Stimulated activated CD4-positive, alpha-beta T cell treated with anti-CD3 and anti-CD28 coated beads, TNF-alpha, amount 100 ng/mL, for 48 hours (primary cell): ENCODE results near the gene SNPH.

Experiments
- DNase-seq, 3 donors: peaks; one replicate each; pipeline ENCODE4 v3.0.0-alpha.2; 2020; ENCODE audit warnings: low read depth in 3 of 3

SNPH gene

DNA sequence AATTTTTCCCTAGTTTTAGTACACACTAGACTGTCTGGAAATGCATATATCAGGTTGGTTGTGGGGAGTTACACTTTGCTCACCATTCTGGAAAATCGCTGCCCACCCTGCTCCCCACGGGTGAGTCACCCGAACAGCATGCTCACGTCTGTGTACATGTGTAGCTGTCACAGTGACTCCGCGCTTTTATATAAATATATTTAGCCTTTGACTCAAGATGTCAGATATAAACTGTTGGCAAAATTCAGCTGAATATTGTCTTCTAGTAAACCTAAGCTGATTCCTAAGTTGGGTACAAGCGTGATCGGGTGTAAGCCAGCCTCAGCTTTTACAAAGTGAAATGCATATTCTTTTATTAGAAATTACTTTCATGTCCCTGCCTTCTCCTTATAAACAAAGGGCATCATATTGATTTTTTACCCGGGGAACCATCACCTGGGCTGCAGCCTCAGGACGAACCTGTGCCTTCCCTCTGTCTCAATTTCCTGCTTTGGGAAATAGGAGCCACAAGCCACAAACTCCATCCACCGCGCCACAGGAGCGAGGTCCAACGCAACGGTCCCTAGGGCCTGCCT lies 58.6 kb downstream of the SNPH start:
- no peak for DNase-seq

DNA sequence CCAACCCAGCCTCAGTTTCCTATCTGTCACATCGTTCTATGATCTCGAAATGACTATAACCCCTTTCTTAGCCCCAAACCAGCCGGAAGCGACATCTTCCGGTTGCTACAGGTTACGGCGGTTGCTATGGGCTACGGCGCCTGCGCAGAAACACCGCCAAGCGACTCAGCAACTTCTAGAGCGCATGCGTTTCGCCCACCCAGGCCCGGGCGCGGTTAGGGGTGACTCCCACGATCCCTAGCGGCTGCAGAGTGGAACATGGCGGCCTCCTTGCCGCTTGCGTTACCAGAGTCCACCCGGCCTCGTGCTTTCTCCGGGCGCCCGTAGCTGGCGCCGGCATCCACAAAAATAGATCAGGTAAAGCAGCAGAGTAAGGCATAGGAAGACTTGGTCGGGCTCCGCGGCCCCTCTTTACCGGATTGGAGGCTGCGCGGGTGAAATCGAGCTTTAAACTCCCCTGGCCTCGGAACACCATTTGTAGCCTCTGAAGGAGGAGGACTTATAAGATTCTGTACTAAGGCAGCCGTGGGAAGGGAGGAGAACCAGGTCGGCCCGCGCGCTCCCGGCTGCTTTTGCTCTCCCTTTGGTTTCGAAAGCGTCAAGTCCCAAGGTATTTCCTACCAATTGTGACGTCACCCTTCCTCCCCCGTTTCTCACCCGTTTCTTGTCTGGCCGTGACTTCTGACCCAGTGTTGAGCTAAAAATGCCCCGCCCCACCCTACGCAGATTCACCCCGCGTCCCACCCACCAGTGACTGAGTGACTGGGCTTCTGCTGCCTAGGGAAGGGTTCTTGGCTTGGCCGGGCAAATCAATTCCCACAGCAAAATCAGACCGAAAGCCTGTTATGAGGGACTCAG lies 59.3 kb downstream of the SNPH start:
- peak; percentile 97 to 98 (median 98) for DNase-seq

DNA sequence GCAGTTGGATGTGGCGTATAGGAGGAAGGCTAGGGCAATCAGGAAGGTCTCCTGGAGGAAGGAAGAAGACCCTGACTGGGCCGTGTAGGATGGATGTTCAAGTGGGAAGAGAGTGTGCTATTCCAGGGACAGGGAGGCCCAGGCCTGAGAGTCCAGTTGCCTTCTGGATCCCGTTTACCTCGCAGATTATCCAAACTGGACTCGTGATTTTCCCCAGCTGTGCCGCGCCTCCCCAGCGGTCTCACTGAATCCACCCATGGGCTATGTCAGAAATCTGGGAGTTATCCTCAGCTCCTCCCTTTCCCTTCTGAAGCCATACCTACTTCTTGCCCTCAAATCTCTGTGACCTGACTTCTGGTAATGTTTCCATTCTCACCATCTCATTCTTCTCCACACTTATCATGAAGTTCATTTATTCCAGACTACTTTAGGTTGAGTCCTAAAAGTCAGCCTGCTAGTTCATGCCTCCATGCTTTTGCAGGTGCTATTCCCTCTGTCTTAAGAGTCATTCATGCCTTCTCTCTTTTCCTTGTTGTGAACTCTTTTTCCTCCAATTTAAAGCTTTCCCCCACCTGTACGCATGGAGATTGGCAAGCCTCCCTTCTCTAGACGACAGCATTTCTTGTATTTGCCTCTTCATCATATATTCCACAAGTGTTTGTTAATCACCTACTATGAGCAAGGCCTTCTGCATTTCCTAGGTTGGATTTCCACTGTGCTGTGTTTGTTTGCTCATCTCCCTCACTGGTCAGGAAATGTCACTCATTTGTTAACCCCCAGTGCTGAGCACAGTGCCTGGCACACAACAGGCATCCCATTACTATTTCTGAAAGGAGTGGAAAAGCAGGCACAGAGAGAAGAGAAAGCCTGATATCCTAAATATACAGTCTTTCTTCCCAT lies 60.2 kb downstream of the SNPH start:
- DNase-seq = no peak

DNA sequence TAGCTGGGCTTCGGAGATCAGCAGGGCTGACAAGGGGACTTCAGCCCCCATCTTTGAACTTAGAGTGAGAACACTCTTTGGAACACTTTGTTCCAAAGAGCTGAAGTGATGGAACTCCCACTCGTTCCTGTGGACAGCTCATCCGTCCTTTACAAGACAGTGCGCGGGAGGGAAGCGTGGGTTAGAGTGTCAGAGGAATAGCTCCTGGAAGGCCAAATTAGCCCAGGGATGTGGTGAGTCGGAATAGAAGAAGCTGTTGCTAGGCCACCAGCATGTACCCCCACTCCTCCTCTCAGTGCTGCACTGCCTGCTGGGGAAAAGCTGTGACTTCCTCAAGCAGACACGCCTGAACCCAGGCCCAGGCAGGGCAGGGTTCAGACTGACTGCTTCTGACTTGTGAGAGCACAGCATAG lies 61.2 kb downstream of the SNPH start:
- DNase-seq = no peak

DNA sequence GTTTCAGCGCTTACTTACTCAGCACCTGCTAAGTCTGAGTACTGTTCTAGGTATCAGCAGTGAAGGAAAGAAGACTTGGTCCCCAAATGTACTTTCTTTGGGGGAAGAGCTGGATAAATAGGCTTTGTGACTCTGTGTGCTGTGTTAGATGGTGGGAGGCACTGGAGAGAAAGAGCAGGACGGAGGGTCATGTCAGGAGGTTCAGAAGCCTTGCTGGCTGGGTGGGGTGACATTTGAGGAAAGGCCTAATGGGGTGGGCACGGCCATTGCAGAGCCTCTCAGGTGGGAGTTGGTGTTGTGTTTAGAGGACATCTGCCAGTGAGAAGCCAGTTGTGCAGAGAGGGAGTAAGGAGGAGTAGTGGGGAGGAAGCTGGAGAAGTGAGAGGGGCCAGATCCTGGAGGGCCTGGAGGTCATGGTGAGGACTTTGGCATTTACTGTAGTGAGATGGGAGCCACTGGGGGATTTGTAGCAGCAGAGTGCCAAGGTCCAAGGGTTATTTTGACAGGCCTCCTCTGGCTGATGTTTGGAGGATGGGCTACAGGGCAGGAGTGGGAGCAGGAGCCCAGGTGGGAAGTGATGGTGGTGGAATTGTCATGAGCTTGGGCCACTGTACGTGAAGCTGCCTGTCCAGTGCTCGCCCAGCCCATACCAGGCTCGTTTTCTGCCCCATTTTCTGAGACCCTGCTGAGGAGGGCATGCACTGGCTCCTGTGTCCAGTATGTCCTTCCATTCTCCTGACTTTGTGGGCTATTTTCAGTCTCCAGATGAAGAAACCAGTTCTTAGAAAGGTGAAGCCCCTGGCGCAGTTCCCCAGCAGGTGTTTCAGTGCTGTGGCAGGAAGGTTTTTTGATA lies 62.0 kb downstream of the SNPH start:
- no peak for DNase-seq

DNA sequence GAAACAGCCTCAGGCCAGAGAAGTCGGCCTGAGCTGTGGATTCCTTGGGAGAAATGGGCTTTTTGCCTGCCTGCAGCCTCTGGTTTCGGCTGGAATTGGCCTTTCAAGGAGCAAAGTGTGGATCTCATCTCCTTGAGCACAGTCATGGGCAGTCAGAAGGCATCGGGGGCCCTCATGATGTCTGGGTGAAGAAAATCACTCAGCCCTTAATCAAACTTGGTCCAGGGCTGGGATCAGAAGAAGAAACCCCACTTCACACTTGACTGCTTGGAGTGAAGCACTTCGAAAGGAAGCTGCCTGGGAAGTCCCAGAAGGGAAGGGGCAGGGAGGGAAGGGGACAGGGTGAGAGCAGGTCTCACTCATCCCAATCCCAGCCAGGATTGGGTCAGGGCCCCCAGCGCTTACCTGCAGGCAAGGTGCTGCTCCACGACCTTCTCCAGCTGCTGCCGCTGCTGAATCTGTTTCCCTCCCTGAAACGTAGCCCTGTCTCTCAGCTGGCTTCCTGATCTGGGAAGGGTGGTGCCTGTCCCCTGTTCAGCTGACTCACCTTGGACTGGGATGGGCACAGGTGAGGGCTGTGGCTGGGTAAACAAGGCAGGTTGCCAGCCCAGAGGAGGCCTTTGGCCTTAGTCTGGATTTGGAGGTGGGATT lies 62.7 kb downstream of the SNPH start, which contains the start of gene SDCBP2:
Gene SDCBP2 (minus strand): TSS at position 460 of the 651 bp plus-strand sequence. CDS start 8,723 bp downstream, outside the sequence.
- no peak for DNase-seq

DNA sequence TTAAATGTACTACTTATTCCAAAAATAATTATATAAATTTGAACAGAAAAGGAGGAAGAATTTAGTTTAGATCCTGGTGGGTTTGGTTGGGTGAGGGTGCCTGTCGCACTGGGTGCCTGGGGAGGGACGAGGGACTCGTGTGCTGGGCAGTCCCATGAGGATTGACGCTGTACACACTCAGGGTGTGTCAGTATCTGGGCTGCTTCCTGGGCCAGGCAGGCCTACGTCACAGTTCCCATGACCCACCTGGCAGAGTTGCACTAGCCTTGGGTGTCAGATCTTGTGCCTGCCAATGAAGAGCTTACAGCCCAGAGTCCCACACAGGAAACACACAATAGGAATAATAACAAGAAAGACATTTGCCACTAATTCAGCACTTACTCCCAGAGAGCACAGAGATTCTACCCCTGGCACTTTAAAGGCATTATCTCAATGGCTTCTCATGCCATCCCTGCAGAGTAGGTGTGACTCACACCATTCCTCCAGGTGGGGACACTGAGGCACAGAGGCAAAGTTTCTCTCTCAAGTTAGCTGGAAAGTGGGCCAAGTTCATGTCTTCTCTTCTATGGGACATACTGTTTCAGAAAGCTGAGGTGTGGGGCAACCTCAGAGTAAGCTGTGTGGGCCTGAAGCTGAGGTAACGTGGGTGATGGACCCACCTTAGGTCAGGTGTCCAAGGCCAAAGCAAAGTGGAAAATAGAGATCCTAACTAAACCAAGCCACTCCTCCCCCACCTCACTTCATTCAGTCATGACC lies 64.2 kb downstream of the SNPH start:
- DNase-seq = peak in 1 of 3 donors; percentile 41

DNA sequence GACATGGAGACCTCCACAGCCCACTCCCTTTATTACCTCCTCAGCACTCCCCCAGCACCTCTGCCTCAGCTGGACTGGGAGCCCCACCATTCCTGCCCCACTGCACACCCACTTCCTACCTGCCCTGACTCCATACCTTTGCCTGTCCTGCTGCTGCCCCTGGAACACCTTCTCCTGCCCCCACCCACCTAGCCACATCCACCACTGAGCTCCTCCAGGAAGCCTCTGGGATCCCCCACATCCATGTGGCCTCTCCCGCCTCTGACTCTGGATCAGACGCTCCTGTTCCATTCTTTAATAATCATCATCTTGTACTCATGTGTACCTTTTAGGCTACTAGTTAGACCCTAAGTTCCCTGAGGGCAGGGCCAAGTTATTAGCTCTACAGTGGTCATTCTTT lies 65.0 kb downstream of the SNPH start:
- DNase-seq = no peak

DNA sequence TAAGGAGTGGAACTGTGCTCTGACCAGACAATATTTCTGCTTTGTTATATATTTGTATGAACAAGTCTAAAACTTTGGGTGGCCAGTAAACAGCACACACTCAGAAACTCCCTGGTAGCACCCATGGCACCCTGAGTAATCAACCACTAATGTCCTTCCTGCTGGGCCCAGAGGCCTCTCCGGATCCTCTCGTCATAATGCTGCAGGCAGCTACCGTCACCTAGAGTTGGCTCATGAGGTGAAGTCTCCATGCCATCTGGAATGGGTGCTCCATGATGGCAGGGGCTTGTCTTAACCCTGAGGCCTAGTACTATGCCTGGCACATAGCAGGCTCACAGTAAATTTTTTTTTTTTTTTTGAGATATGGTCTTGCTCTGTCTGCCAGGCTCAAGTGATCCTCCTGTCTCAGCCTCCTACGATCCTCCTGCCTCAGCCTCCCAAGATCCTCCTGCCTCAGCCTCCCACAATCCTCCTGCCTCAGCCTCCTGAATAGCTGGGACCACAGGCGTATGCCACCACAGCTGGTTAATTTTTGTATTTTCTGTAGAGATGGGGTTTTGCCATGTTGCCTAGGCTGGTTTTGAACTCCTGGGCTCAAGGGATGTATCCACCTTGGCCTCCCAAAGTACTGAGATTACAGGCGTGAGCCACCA lies 65.8 kb downstream of the SNPH start:
- DNase-seq = no peak

DNA sequence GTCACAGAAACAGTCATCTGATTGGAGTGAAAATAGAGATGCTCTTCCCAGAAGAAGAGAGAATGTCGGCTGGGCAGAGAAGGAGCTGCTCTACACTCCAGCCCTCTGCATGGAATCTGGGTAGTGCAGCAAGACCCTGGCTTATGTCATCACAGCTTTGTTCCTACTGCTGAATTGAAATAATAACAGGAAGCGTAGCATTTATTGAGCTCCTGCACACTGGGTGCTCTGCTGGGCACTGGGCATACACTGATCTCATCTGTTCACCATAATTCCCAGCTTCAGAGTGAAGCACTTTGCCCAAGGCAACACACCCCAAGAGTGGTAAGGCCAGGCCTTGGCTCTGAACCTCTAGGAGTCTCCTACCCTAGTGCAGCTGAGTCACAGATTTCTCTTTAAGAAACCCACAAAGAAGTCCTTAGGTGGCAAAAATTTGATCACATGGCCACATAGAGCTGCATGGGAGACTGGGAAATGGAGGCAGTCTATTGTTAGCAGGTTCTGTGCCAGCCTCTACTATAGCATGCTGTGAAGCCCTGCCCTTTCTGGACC lies 66.7 kb downstream of the SNPH start:
- no peak for DNase-seq

DNA sequence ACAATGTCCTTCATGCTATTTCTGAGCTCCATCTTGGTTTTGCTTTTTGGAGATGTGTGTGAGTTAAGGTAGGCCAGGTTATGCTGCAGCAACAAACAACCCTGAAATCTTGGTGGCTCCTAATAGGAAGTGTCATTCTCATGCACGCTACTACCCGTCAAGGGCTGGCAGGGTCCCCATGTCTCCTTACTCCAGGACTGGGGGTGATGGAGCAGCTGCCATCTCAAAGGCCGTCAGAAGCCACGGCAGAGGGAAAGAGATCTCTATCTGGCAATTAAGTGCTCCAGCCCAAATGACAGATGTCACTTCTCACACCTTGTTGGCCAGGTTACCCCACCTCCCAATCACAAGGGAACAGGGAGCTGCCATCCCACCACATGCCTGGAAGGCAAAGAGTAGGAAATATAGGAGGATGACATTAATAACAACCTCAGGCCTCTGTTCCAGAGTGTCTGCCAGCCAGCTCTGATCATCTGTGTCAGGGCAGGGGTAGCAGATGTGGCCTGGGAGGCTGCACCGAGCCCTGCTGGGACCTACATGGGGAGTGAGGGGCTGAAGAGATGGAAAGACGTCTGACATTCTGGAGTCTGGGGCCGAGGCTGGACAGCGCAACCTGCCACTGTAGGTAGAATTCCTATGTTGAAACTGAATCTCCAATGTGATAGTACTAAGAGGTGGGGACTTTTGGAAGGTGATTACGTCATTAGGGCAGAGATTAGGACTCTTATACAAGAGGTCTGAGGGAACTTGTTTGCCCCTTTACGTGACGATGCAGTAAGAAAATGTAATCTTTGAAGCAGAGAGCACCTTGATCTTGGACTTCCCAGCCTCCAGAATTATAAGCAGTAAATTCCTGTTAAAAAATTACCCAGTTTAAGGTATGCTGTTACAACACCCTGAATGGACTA lies 67.6 kb downstream of the SNPH start:
- no peak for DNase-seq

DNA sequence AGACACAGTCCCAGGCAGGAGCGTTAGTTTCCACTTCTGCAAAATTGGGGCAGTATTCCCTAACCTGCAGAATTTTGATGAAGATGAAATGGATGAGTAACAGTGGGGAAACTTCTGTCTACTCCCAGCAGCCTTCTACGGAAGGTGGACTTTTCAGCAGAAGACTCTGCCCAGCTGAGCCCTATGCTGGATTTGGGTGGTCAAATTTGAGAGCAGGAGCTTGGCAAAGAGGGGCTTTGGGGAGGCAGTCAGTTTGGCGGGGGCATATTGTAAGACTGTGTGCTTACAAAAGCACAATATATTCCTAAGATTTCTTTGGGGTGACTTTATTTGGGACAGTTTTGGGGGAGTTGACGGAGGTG lies 68.3 kb downstream of the SNPH start:
- DNase-seq = no peak

DNA sequence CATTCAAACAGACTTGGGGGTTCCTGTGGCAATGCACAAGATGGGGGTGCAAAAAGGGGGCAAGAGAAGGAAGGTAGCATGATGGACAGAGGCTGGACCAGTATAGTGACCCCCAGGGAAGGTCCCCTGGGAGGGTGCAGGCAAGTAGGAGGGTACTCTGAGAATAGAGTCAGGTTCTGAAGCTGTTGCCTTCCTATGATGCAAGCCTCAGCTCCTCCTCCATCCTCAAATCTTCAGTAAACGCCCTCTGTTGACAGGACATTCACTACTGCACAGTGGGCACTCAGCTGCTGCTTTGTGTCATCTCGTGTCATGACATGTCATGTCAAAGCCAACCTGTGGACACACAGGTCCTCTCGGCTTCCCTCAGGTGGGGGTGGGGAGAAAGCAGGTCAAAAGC lies 68.7 kb downstream of the SNPH start:
- no peak for DNase-seq

DNA sequence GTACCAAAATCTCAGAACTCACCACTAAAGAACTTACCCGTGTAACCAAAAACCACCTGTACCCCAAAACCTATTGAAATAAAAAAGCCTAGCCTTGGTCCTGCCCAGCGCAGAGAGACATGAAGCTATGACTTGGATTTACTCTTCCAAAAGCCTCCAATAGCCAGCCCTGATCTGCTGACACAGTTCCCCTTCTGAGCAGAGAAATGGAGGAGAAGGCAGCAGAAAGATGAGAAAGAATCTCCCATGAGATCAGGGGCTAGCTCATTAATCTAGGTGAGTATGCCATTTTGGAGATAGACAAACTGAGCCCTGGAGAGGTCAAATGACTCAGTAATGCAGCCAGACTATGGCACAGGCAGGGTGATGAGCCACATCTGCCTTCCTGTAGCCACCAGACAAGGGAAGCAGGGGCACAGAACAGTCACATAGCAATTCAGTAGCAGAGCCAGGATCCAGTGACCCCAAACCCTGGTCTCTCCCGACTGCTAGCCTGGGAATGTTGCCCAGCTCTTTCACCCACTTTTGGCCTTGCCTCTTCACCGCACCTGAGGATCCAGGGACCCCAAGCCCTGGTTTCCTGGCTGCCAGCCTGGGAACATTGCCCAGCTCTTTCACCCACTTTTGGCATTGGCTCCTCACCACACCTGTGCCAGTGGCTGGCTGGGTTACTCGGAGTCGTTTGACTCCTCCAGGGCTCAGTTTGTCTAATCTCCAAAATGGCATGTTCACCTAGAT lies 70.0 kb downstream of the SNPH start:
- no peak for DNase-seq

DNA sequence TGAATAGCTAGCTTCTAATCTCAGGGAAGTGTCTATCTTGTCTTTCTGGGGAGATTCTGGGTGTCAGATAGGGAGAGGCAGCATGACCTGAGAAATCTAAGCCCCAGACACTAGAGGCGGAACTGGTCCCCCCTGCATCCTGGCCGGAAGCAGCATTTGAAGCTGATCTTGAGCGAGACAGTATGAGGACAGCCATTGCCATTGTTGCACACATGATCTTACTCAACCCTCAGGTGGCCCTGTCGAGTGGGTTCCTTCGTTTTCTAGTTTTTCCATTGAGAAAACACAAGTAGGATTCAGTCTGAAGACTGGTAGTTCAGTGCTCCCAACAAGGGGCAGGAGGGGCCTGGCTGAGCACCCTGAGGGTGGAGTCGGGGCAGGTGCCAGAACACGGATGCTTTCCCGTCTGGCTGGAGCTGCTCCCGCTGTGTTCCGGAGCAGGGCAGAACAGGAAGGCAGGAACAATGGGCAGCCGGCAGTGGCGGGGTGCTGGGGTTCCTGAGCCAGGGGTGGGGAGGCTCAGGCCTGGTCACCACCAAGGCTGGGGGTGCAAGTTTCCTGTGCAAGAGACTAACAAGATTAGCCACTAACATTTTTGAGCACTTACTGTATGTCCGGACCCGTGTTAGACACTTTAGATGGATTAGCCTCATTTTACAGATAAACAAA lies 70.7 kb downstream of the SNPH start:
- no peak for DNase-seq

DNA sequence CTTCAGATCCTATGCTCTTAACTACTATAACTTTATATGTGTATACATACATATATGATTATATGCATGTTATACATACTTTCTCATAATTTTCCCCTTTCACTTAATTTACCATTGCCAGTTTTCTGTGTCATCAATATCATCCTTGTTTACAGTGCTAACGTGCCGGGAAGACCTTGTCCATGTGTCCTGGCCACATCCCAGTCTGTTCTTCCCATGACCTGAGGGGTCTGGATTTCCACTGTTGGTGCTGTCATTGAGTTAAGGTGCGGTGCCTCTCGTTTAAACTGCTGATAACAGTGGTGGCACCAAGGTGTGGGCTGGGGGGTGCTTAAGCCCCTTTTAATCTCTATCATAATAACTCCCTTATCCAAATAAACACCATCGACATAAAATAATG lies 71.3 kb downstream of the SNPH start:
- DNase-seq = no peak

DNA sequence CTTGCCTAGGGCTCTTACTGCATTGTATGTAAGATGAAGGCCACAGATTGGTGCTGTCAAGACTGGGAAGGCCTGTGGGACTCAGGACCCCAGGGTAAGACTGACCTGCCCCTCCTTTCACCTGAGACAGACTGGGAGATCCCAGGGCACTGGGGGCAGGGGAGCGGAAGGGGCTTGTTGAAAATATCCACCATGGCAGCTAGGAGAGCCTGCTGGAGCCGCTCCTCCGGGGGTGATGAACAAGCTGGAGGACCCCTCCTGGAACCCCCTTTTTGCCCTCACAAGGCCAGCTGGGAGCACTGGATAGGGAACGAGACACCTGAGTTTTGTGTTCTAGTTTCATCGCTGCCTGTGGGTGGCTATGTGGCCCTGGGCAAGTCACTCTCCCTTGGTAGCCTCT lies 72.0 kb downstream of the SNPH start:
- no peak for DNase-seq
